Activated T-helper 2 cell treated with anti-CD3 and anti-CD28 coated beads, Interferon-gamma antibody, Interleukin-2, Interleukin-4, amounts not matched to agents 10 μg/mL and 5 μg/mL and 100 μg/mL, durations not matched to agents 14 hours and 24 hours and 36 hours (primary cell): ENCODE results near the gene KIAA1217. TPM values are rescaled to one million over a fixed set of nuclear protein-coding genes. Genes with fewer than 3 reads are reported as not detected.

Source experiments
- DNase-seq: peaks from one replicate; pipeline ENCODE4 v3.0.0; 2021; ENCODE audit warnings: low spot score
- H3K27ac Mint-ChIP-seq: one replicate; pipeline ENCODE4 v1.8.0; 2021; ENCODE audit warnings: mixed read lengths
- H3K27me3 Mint-ChIP-seq: one replicate; pipeline ENCODE4 v1.8.0; 2021; ENCODE audit warnings: low read depth, mixed read lengths
- H3K36me3 Mint-ChIP-seq: one replicate; pipeline ENCODE4 v1.8.0; 2021; ENCODE audit warnings: low read depth, mixed read lengths
- H3K4me1 Mint-ChIP-seq: one replicate; pipeline ENCODE4 v1.8.0; 2021; ENCODE audit warnings: low read depth, mixed read lengths
- H3K4me3 Mint-ChIP-seq: one replicate; pipeline ENCODE4 v1.8.0; 2021; ENCODE audit warnings: low read depth, mild to moderate bottlenecking, moderate library complexity, mixed read lengths
- H3K9me3 Mint-ChIP-seq: one replicate; pipeline ENCODE4 v1.8.0; 2021; ENCODE audit warnings: mixed read lengths
- intact Hi-C: fragments of 100-400 bp; cut with micrococcal nuclease; formaldehyde crosslinking; loops from one replicate; pipeline ENCODE4 v1.15.1; 2023
- total RNA-seq: library from RNA; stranded (reverse); gene quantifications from 2 replicates; pipeline ENCODE4 v1.2.3, GENCODE V29; 2022

The KIAA1217 gene
- total RNA-seq, 1 donor from 2014 or later = 0.62 TPM

DNA sequence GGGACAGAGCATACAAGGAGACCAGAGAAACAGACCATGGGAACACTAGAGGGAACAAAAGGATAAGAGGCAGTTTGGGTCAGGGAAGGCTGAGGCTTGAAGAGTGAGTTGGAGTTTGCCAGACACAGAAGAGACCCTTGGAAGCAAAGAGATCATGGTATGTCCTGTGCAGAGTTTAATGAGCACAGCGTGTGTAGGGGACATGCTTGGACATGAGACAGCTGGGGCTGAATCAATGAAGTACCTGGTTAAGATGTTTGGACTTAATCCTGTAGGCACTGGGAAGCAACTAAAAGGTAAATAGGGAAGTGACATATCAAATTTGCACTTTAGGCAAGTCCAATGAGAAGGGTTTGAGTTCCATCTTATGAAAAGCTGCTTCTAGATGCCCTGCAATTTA is 79.6 kb downstream of the KIAA1217 start:
- Mint-ChIP-seq H3K27ac (no peak overlapping the region), H3K27me3 (no peaks in the 10 kb centered on the region), H3K36me3 (no peaks in the 10 kb centered on the region), H3K9me3 (peaks cover 5% of the 10 kb centered on the region), H3K4me3 (no peak overlapping the region), H3K4me1 (no peaks in the 10 kb centered on the region)
- DNase-seq = no peak
- intact Hi-C loops = no loop called here

- H3K4me1 Mint-ChIP-seq = no peaks in the 10 kb centered on the region
- H3K27me3 Mint-ChIP-seq = no peaks in the 10 kb centered on the region
- intact Hi-C loops = no loop called here
- peaks cover 5% of the 10 kb centered on the region for H3K9me3 Mint-ChIP-seq
- no peak overlapping the region for H3K27ac Mint-ChIP-seq
- H3K4me3 Mint-ChIP-seq = no peak overlapping the region
- H3K36me3 Mint-ChIP-seq = no peaks in the 10 kb centered on the region
- no peak for DNase-seq
Measured at GRCh38 chr10:24289235-24289634, 80.3 kb downstream of the KIAA1217 start.

- Mint-ChIP-seq H3K27ac (no peak overlapping the region), H3K36me3 (no peaks in the 10 kb centered on the region), H3K4me1 (no peaks in the 10 kb centered on the region), H3K27me3 (no peaks in the 10 kb centered on the region), H3K4me3 (no peak overlapping the region), H3K9me3 (peaks cover 5% of the 10 kb centered on the region)
- intact Hi-C loops = no loop called here
- DNase-seq = no peak
Measured at GRCh38 chr10:24292304-24293293, 83.7 kb downstream of the KIAA1217 start.

DNA sequence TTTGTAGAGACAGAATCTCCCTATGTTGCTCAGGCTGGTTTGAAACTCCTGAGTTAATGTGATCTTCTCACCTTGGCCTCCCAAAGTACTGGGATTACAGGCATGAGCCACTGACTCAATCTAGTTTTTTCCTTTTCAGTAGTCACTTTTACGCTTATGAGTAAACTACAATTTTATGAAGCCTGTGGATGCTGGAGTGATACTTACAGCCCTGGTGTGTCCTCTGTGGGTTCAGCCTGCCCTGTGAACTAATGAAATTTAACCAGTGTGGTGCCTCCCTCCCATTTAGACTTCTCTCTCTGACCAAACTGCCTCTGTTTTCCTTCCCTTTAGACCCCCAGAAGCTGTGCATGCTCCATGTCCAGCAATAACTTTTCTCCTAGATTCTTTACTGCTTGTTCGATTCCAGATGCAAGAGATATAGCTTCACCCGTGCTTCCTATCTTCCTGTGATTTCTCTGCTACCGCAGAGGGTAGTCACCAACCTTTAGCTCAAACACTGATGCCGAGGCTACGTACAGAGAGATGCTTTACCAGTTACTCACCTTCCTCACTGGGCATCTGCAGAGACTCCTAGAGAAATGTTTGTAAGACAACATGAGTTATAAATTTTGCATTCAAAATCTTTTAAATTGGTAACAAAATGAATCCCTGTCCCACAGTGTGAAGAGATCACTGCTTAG is 90.8 kb downstream of the KIAA1217 start:
- no peaks in the 10 kb centered on the region for H3K36me3 Mint-ChIP-seq
- no peak overlapping the region for H3K4me3 Mint-ChIP-seq
- no peak for DNase-seq
- intact Hi-C loops = no loop called here
- no peaks in the 10 kb centered on the region for H3K27me3 Mint-ChIP-seq
- no peaks in the 10 kb centered on the region for H3K9me3 Mint-ChIP-seq
- no peaks in the 10 kb centered on the region for H3K4me1 Mint-ChIP-seq
- no peak overlapping the region for H3K27ac Mint-ChIP-seq

DNA sequence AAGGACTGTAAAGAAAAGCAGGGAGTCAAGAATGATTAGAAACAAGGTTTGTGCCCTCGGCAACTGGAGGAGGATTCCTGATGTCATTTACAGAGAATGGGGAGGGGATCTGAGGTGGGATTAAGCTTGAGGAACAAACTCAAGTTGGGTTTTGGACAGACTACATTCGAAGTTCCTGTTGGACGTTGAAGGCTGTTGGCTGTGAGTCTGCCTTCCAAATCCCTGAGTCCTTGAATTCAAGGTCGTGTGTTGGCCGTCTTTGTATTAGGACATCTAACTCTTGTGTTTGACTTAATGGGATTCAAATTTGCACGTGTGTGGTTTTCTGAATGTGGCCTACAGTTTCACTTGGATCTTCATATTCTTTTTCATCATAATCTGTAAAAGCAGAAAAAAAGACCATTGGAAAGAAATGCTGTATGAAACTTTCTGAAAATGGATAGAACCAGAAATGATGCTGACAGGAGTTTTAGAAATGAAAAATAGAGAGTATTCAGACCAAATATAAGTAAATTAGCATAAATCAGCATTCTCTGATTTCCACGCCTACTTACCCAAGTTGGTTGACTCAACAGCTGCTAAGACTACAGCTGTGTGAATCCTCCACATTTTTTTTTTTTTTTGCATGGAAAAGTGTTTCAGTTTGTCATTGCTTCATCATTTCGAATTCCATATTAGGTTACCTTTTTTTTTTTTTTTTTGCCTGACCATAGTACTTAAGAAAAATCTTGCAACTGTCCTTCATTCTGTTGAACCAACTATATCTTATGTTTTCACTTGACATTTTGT is 94.8 kb downstream of the KIAA1217 start:
- no peak overlapping the region for H3K27ac Mint-ChIP-seq
- no peak overlapping the region for H3K4me3 Mint-ChIP-seq
- no peaks in the 10 kb centered on the region for H3K27me3 Mint-ChIP-seq
- H3K4me1 Mint-ChIP-seq = no peaks in the 10 kb centered on the region
- H3K36me3 Mint-ChIP-seq = no peaks in the 10 kb centered on the region
- DNase-seq = no peak
- H3K9me3 Mint-ChIP-seq = no peaks in the 10 kb centered on the region
- intact Hi-C loops = no loop called here

DNA sequence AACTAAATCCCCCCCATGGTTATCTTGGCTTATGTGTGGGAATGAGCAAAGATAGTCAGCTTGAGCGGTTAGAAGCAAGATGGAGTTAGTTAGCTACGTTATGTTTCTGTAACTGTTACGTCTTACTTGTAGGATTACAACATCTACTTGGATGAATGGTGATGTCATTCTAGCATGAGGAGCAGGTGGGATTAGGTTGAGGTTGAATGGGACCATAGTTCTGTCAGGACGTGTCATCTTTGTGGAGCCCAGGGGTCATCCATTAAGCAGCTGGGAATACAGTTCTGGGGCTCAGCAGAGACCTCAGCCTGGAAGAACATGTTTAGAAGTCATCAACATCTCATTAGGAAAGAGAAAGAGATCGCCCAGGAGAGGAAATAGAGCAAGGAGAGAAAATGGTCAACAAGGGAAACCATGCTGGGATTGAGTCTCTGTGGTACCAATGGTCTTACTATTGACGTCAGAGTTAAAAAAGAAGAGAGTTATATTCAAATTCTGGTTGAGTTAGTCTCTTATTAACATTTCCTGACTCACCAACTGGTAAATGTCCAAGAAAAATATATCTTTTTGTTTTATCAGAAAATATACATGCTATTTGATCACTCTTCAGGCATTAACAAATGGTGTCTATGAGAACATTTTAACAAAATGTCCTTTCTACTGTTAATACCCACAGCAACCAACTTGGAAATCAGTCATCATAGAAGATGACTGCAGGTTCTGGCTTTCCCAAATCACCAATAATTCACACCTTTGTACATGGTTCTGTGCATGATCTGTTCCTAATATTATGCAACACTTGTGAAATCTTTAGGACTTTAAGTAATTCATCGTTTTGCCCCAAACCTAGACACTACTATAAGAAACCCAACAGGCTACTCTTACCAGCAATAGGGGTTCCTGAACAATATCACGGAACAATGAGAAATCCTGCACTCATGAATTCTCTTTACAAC is 96.9 kb downstream of the KIAA1217 start:
- Mint-ChIP-seq H3K9me3 (no peaks in the 10 kb centered on the region), H3K27me3 (no peaks in the 10 kb centered on the region), H3K36me3 (no peaks in the 10 kb centered on the region), H3K4me3 (no peak overlapping the region), H3K4me1 (no peaks in the 10 kb centered on the region), H3K27ac (no peak overlapping the region)
- intact Hi-C loops = no loop called here
- no peak for DNase-seq

GRCh38 chr10:24306507-24306875 is 97.6 kb downstream of the KIAA1217 start:
- H3K9me3 Mint-ChIP-seq = no peaks in the 10 kb centered on the region
- H3K36me3 Mint-ChIP-seq = no peaks in the 10 kb centered on the region
- H3K4me1 Mint-ChIP-seq = no peaks in the 10 kb centered on the region
- DNase-seq = no peak
- intact Hi-C loops = no loop called here
- H3K27me3 Mint-ChIP-seq = no peaks in the 10 kb centered on the region
- H3K4me3 Mint-ChIP-seq = no peak overlapping the region
- no peak overlapping the region for H3K27ac Mint-ChIP-seq

GRCh38 chr10:24307116-24307515 is 98.2 kb downstream of the KIAA1217 start:
- H3K27ac Mint-ChIP-seq = no peak overlapping the region
- H3K4me3 Mint-ChIP-seq = no peak overlapping the region
- no peaks in the 10 kb centered on the region for H3K36me3 Mint-ChIP-seq
- no peaks in the 10 kb centered on the region for H3K27me3 Mint-ChIP-seq
- H3K4me1 Mint-ChIP-seq = no peaks in the 10 kb centered on the region
- H3K9me3 Mint-ChIP-seq = no peaks in the 10 kb centered on the region
- no peak for DNase-seq
- intact Hi-C loops = no loop called here

GRCh38 chr10:24307696-24308485 is 99.0 kb downstream of the KIAA1217 start:
- Mint-ChIP-seq H3K4me3 (no peak overlapping the region), H3K36me3 (no peaks in the 10 kb centered on the region), H3K9me3 (no peaks in the 10 kb centered on the region), H3K27ac (no peak overlapping the region), H3K27me3 (no peaks in the 10 kb centered on the region), H3K4me1 (no peaks in the 10 kb centered on the region)
- DNase-seq = no peak
- intact Hi-C loops = no loop called here

- Mint-ChIP-seq H3K36me3 (no peaks in the 10 kb centered on the region), H3K4me1 (no peaks in the 10 kb centered on the region), H3K4me3 (no peak overlapping the region), H3K27me3 (no peaks in the 10 kb centered on the region), H3K9me3 (no peaks in the 10 kb centered on the region), H3K27ac (no peak overlapping the region)
- no peak for DNase-seq
- intact Hi-C loops = no loop called here
Measured at GRCh38 chr10:24310104-24310503, 101.2 kb downstream of the KIAA1217 start.

DNA sequence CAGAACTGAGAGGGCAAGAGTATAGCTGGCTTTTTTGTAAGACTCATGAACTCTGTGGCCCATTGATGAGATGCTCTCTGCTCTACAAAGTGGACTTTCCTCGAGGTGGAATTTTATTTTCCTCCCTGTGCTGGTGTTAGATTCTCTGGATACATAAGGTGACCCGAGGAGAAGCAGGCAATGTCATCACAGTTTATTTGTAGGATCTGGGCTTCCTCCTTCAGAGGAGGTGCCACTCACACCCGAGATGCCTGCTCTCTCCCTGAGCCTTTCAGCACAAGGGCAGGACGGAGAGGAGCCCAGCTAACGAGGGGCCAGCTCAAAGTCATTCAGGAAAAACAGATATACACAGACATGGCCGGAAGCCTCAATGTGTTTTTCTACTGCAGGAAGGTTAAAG is 103.0 kb downstream of the KIAA1217 start:
- Mint-ChIP-seq H3K4me1 (no peaks in the 10 kb centered on the region), H3K27ac (no peak overlapping the region), H3K9me3 (no peaks in the 10 kb centered on the region), H3K4me3 (no peak overlapping the region), H3K27me3 (no peaks in the 10 kb centered on the region), H3K36me3 (no peaks in the 10 kb centered on the region)
- intact Hi-C loops = no loop called here
- DNase-seq = no peak
